Measurements from ENCODE around the gene GPR22. TPM values are rescaled to one million over a fixed set of nuclear protein-coding genes. Genes with fewer than 3 reads are reported as not detected.

GPR22 gene
- total RNA-seq, 1 donor from 2014 or later, result not detected

DNA sequence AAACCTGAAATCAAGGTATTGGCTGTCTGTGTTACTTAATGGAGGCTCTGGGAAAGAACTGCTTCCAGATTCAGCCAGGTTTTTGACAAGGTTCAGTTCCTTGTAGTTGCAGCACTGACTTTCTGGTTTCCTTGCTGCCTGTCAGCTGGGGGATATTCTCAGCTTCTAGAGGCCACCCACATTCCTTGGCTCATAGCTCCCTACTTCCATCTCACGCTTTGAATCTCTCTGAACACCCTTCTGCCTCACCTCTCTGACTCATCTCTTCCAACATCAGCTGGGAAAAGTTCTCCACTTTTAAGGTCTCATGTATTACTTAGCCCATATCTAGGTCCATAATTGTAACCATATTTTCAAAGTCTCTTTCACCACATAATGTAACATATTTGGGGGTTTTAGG is 22.9 kb upstream of the GPR22 start:
- DNase-seq (ENCODE audit: extremely low spot score, unreplicated experiment), result no peak
- no peak overlapping the region for H3K4me3 Mint-ChIP-seq (ENCODE audit: unreplicated experiment)
- no peak overlapping the region for H3K27ac Mint-ChIP-seq (ENCODE audit: unreplicated experiment)
- H3K27me3 Mint-ChIP-seq (ENCODE audit: unreplicated experiment), result no peaks in the 10 kb centered on the region
- peaks cover 3% of the 10 kb centered on the region for H3K36me3 Mint-ChIP-seq (ENCODE audit: unreplicated experiment)
- H3K4me1 Mint-ChIP-seq (ENCODE audit: unreplicated experiment), result no peaks in the 10 kb centered on the region
- H3K9me3 Mint-ChIP-seq (ENCODE audit: unreplicated experiment), result no peaks in the 10 kb centered on the region
- TF ChIP-seq, protein P1, sequence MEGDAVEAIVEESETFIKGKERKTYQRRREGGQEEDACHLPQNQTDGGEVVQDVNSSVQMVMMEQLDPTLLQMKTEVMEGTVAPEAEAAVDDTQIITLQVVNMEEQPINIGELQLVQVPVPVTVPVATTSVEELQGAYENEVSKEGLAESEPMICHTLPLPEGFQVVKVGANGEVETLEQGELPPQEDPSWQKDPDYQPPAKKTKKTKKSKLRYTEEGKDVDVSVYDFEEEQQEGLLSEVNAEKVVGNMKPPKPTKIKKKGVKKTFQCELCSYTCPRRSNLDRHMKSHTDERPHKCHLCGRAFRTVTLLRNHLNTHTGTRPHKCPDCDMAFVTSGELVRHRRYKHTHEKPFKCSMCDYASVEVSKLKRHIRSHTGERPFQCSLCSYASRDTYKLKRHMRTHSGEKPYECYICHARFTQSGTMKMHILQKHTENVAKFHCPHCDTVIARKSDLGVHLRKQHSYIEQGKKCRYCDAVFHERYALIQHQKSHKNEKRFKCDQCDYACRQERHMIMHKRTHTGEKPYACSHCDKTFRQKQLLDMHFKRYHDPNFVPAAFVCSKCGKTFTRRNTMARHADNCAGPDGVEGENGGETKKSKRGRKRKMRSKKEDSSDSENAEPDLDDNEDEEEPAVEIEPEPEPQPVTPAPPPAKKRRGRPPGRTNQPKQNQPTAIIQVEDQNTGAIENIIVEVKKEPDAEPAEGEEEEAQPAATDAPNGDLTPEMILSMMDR (IDR thresholded peaks at IDR 0.05), result no peak

DNA sequence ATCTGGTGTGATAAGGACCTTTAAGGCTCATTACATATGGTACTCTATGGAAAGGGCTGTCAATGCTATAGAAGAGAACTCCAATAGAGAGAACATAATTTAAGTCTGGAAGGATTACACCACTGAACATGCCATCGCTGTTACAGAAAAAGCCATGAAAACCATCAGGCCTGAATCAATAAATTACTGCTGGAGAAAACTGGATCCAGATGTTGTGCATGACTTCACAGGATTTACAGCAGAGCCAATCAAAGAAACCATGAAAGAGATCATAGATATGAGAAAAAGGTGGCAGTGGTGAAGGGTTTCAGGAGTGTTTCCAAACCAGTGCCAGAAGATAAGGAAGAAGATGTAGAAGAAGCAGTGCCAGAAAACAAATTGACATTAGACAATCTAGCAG is 18.9 kb upstream of the GPR22 start:
- Mint-ChIP-seq H3K4me1 (ENCODE audit: unreplicated experiment) (no peaks in the 10 kb centered on the region), H3K4me3 (ENCODE audit: unreplicated experiment) (no peak overlapping the region), H3K36me3 (ENCODE audit: unreplicated experiment) (peaks cover 4% of the 10 kb centered on the region), H3K9me3 (ENCODE audit: unreplicated experiment) (no peaks in the 10 kb centered on the region), H3K27ac (ENCODE audit: unreplicated experiment) (no peak overlapping the region), H3K27me3 (ENCODE audit: unreplicated experiment) (no peaks in the 10 kb centered on the region)
- TF ChIP-seq, protein P1 (IDR thresholded peaks at IDR 0.05), result no peak
- DNase-seq (ENCODE audit: extremely low spot score, unreplicated experiment), result no peak

DNA sequence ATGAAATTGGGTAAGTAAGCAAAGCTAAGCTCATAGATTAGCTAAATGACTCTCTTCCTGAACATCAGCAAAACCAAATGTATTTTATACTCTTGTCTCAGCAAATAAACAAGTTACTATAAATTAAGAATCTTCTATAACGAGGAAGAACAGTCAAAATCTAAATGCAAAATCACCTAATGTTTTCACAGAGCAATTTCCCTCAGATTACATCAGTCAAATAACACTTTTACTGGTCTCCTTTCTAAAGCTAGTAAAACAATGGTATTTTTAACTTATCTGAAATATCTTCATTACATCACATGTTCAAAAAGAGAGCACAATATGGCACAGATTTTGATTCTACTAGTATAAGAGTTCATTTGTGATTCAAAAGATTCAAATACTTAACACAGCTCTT is 16.5 kb upstream of the GPR22 start:
- DNase-seq (ENCODE audit: extremely low spot score, unreplicated experiment), result no peak
- H3K27ac Mint-ChIP-seq (ENCODE audit: unreplicated experiment), result no peak overlapping the region
- H3K27me3 Mint-ChIP-seq (ENCODE audit: unreplicated experiment), result no peaks in the 10 kb centered on the region
- peaks cover 4% of the 10 kb centered on the region for H3K9me3 Mint-ChIP-seq (ENCODE audit: unreplicated experiment)
- no peaks in the 10 kb centered on the region for H3K4me1 Mint-ChIP-seq (ENCODE audit: unreplicated experiment)
- no peak overlapping the region for H3K4me3 Mint-ChIP-seq (ENCODE audit: unreplicated experiment)
- peaks cover 10% of the 10 kb centered on the region for H3K36me3 Mint-ChIP-seq (ENCODE audit: unreplicated experiment)
- TF ChIP-seq, protein P1 (IDR thresholded peaks at IDR 0.05), result no peak

DNA sequence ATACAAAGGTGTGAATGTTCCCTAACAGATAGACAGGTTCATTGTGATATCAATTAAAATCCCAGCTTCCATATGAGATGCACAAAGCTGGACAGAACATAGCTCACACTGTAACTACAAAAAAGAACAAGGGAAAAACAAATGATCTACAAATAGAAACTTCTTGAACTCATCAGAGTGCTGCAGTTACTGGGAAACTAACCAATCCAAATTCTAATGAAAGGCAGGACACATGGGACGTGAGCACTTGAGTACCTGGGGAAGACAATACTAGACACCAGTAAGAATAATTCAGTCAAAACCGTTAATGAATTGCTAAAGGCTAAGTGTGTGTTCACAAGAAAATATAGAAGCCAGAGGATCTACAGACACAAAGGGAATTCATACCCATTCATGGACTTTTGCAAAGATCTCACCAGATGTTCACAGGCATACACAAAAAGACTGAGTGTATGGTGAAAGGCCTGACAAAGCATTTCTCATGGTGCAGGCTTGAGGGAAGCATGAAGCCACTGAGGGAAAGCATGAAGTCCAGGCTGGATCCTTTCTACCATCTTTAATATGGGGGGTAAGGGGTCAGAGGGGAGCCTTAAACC is 7.8 kb upstream of the GPR22 start:
- TF ChIP-seq, protein P1 (IDR thresholded peaks at IDR 0.05), result no peak
- DNase-seq (ENCODE audit: extremely low spot score, unreplicated experiment), result no peak
- Mint-ChIP-seq H3K4me3 (ENCODE audit: unreplicated experiment) (no peak overlapping the region), H3K36me3 (ENCODE audit: unreplicated experiment) (peaks cover 6% of the 10 kb centered on the region), H3K27ac (ENCODE audit: unreplicated experiment) (no peak overlapping the region), H3K27me3 (ENCODE audit: unreplicated experiment) (no peaks in the 10 kb centered on the region), H3K9me3 (ENCODE audit: unreplicated experiment) (peaks cover under 1% of the 10 kb centered on the region), H3K4me1 (ENCODE audit: unreplicated experiment) (peaks cover 5% of the 10 kb centered on the region)

DNA sequence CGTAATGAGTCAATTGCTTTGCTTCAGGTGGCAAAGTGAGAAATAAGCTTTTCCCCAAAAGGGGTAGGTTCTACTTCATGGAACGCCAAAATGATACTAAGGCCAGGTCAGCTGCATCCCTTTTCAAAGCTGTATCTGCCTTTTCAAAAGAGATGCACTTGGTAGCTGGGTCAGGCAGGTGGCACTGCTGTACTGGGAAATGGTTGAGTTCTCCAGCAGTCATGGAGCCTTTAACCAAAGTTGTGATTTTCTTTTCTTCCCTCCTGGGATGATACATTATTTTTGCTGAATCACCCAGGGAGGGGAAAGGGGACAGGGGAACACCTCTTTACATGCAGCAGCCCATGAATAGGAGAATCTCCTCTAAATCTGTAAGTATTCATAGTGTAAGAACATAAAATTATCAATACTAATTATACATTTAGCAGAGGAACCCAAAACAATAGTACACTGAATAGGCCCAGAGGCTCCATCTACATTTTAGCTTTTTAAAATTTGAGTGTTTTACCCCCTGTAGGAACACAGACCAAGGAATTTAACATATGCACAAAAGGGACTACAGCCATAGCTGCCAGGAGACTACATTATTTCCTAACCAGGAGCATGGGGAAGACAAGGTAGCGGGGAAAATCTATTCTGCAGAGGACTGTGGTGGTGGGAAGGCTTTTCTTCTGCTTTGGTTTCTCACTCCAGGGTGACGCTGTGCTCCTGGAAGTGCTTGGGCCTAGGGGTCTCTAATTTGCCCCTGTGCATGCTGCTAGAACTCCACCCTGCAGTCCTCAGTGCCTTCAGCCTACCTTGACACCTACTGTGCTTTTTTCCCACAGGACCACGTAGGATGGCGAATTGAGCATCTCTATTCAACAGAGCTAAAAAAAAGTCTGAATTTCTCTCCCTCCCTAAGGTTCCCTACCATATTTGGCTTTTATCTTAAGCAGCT is 6.4 kb upstream of the GPR22 start:
- Mint-ChIP-seq H3K36me3 (ENCODE audit: unreplicated experiment) (no peaks in the 10 kb centered on the region), H3K9me3 (ENCODE audit: unreplicated experiment) (no peaks in the 10 kb centered on the region), H3K4me3 (ENCODE audit: unreplicated experiment) (no peak overlapping the region), H3K27me3 (ENCODE audit: unreplicated experiment) (no peaks in the 10 kb centered on the region), H3K4me1 (ENCODE audit: unreplicated experiment) (peaks cover 5% of the 10 kb centered on the region), H3K27ac (ENCODE audit: unreplicated experiment) (peak overlapping the region; percentile 56)
- TF ChIP-seq, protein P1 (IDR thresholded peaks at IDR 0.05), result peak; percentile 81
- DNase-seq (ENCODE audit: extremely low spot score, unreplicated experiment), result no peak
